Transverse colon (tissue), 4 donors: ENCODE results near the gene APOO. TPM values are rescaled to one million over a fixed set of nuclear protein-coding genes. Genes with fewer than 3 reads are reported as not detected.

Experiments
- DNase-seq: peaks from one replicate; pipeline ENCODE4 v3.0.0-alpha.2; 2019
- H3K27ac ChIP-seq, 4 donors: fragments of 200-600 bp; sonication (generic); 2 replicates each; pipeline ENCODE4 v1.5.1; 2016 to 2018; ENCODE audit warnings: inconsistent platforms in 4 of 4
- H3K27me3 ChIP-seq: fragments of 200-600 bp; sonication (generic); 2 replicates; pipeline ENCODE4 v1.5.1; 2017; ENCODE audit warnings: inconsistent platforms
- H3K36me3 ChIP-seq, 4 donors: fragments of 200-600 bp; sonication (generic); 2 replicates each; pipeline ENCODE4 v1.5.1; 2017 to 2019; ENCODE audit warnings: inconsistent platforms in 4 of 4
- H3K4me1 ChIP-seq, 4 donors: fragments of 200-600 bp; sonication (generic); 2 replicates each; pipeline ENCODE4 v1.5.1; 2017 to 2020; ENCODE audit warnings: inconsistent platforms in 4 of 4
- H3K4me3 ChIP-seq, 4 donors: fragments of 200-600 bp; sonication (generic); 1 replicate in 1 of 4; 2 replicates in 3 of 4; pipeline versions ENCODE4 v1.5.1 to v1.6.1; 2017 to 2019; ENCODE audit warnings: inconsistent platforms in 4 of 4
- H3K9me3 ChIP-seq, 2 donors: fragments of 200-600 bp; sonication (generic); 2 replicates each; pipeline ENCODE4 v1.5.1; 2017 to 2019; ENCODE audit warnings: inconsistent platforms in 2 of 2
- CTCF ChIP-seq, 5 experiments: fragments of 200-600 bp in 3 of 5; fragments of 450-650 bp in 2 of 5; sonication (generic) in 3 of 5; IDR thresholded peaks; 1 replicate in 2 of 5; 2 replicates in 3 of 5; pipeline ENCODE4 v1.5.1; 2016 to 2017; ENCODE audit warnings: antibody characterized with exemption in 5 of 5, inconsistent platforms in 3 of 5, mild to moderate bottlenecking in 2 of 5, moderate library complexity in 1 of 5
- EP300 ChIP-seq: sonication (generic); formaldehyde crosslinking; IDR thresholded peaks from one replicate; pipeline ENCODE4 v1.6.1; 2017; ENCODE audit warnings: antibody characterized with exemption, low read depth
- POLR2A ChIP-seq: fragments of 450-650 bp; IDR thresholded peaks from one replicate; pipeline ENCODE4 v1.6.1; 2016; ENCODE audit warnings: antibody characterized with exemption, mild to moderate bottlenecking, moderate library complexity
- POLR2AphosphoS5 ChIP-seq, 3 donors: sonication (generic); formaldehyde crosslinking; IDR thresholded peaks; one replicate each; pipeline ENCODE4 v1.6.1; 2016; ENCODE audit warnings: antibody characterized with exemption in 3 of 3
- WGBS, 2 donors: methylation state at CpG; one replicate each; pipeline ENCODE4 v1.1.5; 2018; ENCODE audit warnings: low coverage in 1 of 2; 5-methylcytosine and 5-hydroxymethylcytosine counted together
- in situ Hi-C, 4 donors: fragments of 200-750 bp; cut with MboI; loops; one replicate each; pipeline versions ENCODE4 v1.15.0 to v1.15.1; 2017; ENCODE audit warnings: low sequenced_read_pairs in 3 of 4, low pct_ligation_motif_present in 1 of 4, low pct_unique_long_range_greater_than_20kb in 1 of 4
- intact Hi-C: fragments of 100-400 bp; cut with DNase I; formaldehyde crosslinking; loops from one replicate; pipeline ENCODE4 v1.15.1; 2023; ENCODE audit warnings: low total_unique reads
- total RNA-seq, 4 donors: library from RNA; depleted of rRNA; stranded (reverse); fragments of >200 nt; gene quantifications; one replicate each; pipeline ENCODE4 v1.1.0, GENCODE V29; 2016

The APOO gene
- total RNA-seq = 10 to 100 TPM in 2 of 4 donors, 1 to 10 TPM in 1, not detected in 1; 10.0 to 24.5 (median 15.6) TPM

GRCh38 chrX:23907498-23908218 lies at the start of gene APOO, which contains the start of gene CXorf58:
Gene APOO, minus strand, starts transcription at chrX:23907938. Its CDS starts 236 bp downstream, at chrX:23907702.
Gene CXorf58, plus strand, starts transcription at chrX:23908006. Its CDS starts 2,297 bp downstream, at chrX:23910303.
- Histone ChIP-seq H3K27me3 (no peaks in the 10 kb centered on the region), H3K27ac (peak within 1 kb of the TSS; percentile 82 to 96 (median 92)), H3K4me3 (peak within 1 kb of the TSS; percentile 35 to 67 (median 53)), H3K36me3 (no peaks in the 10 kb centered on the region), H3K4me1 (peaks cover 0 to 10% (median 0%) of the 10 kb centered on the region in 4 donors), H3K9me3 (no peaks in the 10 kb centered on the region)
- intact Hi-C loops = loop anchor here (10.0 kb wide), 1 partner anchor 213 kb away; no protein-coding TSS in a partner anchor
- DNase-seq = peak; percentile 92
- in situ Hi-C loops = loop anchor here (10.0 to 25.0 kb wide), 7 partner anchors 117 to 220 kb away; partner anchors contain the start of genes KLHL15 (in 2 of the 4), EIF2S3 (in 1 of the 4) and SAT1 (in 1 of the 4)
- TF ChIP-seq CTCF (IDR thresholded peaks at IDR 0.05) (peak; percentile 68 to 95 (median 75)), EP300 (no peak), POLR2A (peak; percentile 65), POLR2AphosphoS5 (IDR thresholded peaks at IDR 0.05) (peak in 1 of 3 donors; percentile 67)
- WGBS, 2 donors = 49% methylated on average over 63 of the region's 81 CpGs; no CpG with 5 or more reads in 1 of the 2 donors

- 55% methylated on average over 4 of the region's 4 CpGs; no CpG with 5 or more reads in 1 of the 2 donors for WGBS, 2 donors
- H3K27me3 ChIP-seq = no peaks in the 10 kb centered on the region
- H3K4me1 ChIP-seq = no peaks in the 10 kb centered on the region
- H3K27ac ChIP-seq = no peak overlapping the region
- no peaks in the 10 kb centered on the region for H3K9me3 ChIP-seq
- intact Hi-C loops (no loop called here), in situ Hi-C loops (no loop called here)
- no peak for DNase-seq
- no peak for TF ChIP-seq POLR2AphosphoS5 (IDR thresholded peaks at IDR 0.05)
- no peak for TF ChIP-seq EP300
- no peak for TF ChIP-seq CTCF (IDR thresholded peaks at IDR 0.05)
- TF ChIP-seq POLR2A = no peak
- no peak overlapping the region for H3K4me3 ChIP-seq
- H3K36me3 ChIP-seq = no peaks in the 10 kb centered on the region
Observed at GRCh38 chrX:23954396-23954795, 46.7 kb upstream of the APOO start.

GRCh38 chrX:23953908-23954269 lies 46.2 kb upstream of the APOO start:
- intact Hi-C loops = no loop called here
- Histone ChIP-seq H3K27me3 (no peaks in the 10 kb centered on the region), H3K36me3 (no peaks in the 10 kb centered on the region), H3K9me3 (no peaks in the 10 kb centered on the region), H3K4me1 (no peaks in the 10 kb centered on the region), H3K4me3 (no peak overlapping the region), H3K27ac (no peak overlapping the region)
- DNase-seq = no peak
- TF ChIP-seq CTCF (IDR thresholded peaks at IDR 0.05) (peak in 1 of 5 experiments; percentile 9), EP300 (no peak)
- 70% methylated on average over 11 of the region's 11 CpGs; no CpG with 5 or more reads in 1 of the 2 donors for WGBS, 2 donors
- in situ Hi-C loops = no loop called here

GRCh38 chrX:23952984-23953907 lies 45.5 kb upstream of the APOO start:
- H3K27me3 ChIP-seq = no peaks in the 10 kb centered on the region
- WGBS, 2 donors = 33% methylated on average over 9 of the region's 9 CpGs; no CpG with 5 or more reads in 1 of the 2 donors
- intact Hi-C loops = no loop called here
- H3K9me3 ChIP-seq = no peaks in the 10 kb centered on the region
- TF ChIP-seq POLR2AphosphoS5 (IDR thresholded peaks at IDR 0.05) (no peak), CTCF (IDR thresholded peaks at IDR 0.05) (no peak), EP300 (no peak), POLR2A (no peak)
- in situ Hi-C loops = no loop called here
- H3K27ac ChIP-seq = peak overlapping the region in 1 of 4 donors; percentile 16
- no peak overlapping the region for H3K4me3 ChIP-seq
- DNase-seq = no peak
- H3K36me3 ChIP-seq = no peaks in the 10 kb centered on the region
- H3K4me1 ChIP-seq = no peaks in the 10 kb centered on the region
